IMR-90 (cell line): ENCODE measurements around the gene CAPRIN1.

ENCODE experiments used
- BHLHE40 ChIP-seq: fragments of 150-350 bp; IDR thresholded peaks from 2 replicates; pipeline ENCODE4 v1.6.1; 2016; ENCODE audit warnings: mild to moderate bottlenecking, low read depth, low read length
- CHD1 ChIP-seq: IDR thresholded peaks from 2 replicates; pipeline ENCODE4 v1.6.1; 2012; ENCODE audit warnings: low read depth, low read length, improper control_type of control experiment
- CTCF ChIP-seq: conservative IDR thresholded peaks from 2 replicates; pipeline ENCODE4 v1.5.1; 2012; ENCODE audit warnings: mild to moderate bottlenecking, low read depth, low read length, improper control_type of control experiment
- ELK1 ChIP-seq: fragments of 150-350 bp; IDR thresholded peaks from 2 replicates; pipeline ENCODE4 v1.6.1; 2016; ENCODE audit warnings: low read depth, mild to moderate bottlenecking, low read length, moderate library complexity, borderline replicate concordance
- FOS ChIP-seq: fragments of 150-350 bp; IDR thresholded peaks from 2 replicates; pipeline ENCODE4 v1.6.1; 2016; ENCODE audit warnings: low read depth, low read length
- MAFK ChIP-seq: IDR thresholded peaks from 2 replicates; pipeline ENCODE4 v1.6.1; 2012; ENCODE audit warnings: low read depth, low read length, improper control_type of control experiment
- MAZ ChIP-seq: IDR thresholded peaks from 2 replicates; pipeline ENCODE4 v1.6.1; 2012; ENCODE audit warnings: low read depth, mild to moderate bottlenecking, low read length, improper control_type of control experiment, moderate library complexity, borderline replicate concordance
- POLR2A ChIP-seq: IDR thresholded peaks from 2 replicates; pipeline ENCODE4 v1.6.1; 2012; ENCODE audit warnings: mild to moderate bottlenecking, low read depth, low read length
- RAD21 ChIP-seq: IDR thresholded peaks from 2 replicates; pipeline ENCODE4 v1.6.1; 2012; ENCODE audit warnings: low read length, improper control_type of control experiment
- RCOR1 ChIP-seq: IDR thresholded peaks from 2 replicates; pipeline ENCODE4 v1.6.1; 2012; ENCODE audit warnings: mild to moderate bottlenecking, low read length, improper control_type of control experiment; ENCODE audit not compliant: insufficient replicate concordance
- RFX5 ChIP-seq: IDR thresholded peaks from 2 replicates; pipeline ENCODE4 v1.8.0; 2012; ENCODE audit warnings: low read depth, mild to moderate bottlenecking, low read length, moderate library complexity
- USF2 ChIP-seq: fragments of 150-350 bp; IDR thresholded peaks from 2 replicates; pipeline ENCODE4 v1.6.1; 2017; ENCODE audit warnings: mild to moderate bottlenecking, antibody characterized with exemption, low read length, low read depth

GRCh38 chr11:34150494-34151151, 99.1 kb downstream of the CAPRIN1 start:
- TF ChIP-seq RAD21: no peak
- no peak for TF ChIP-seq CTCF
- TF ChIP-seq RFX5: no peak
- no peak for TF ChIP-seq POLR2A
- TF ChIP-seq MAFK: no peak
- no peak for TF ChIP-seq RCOR1
- TF ChIP-seq BHLHE40: no peak
- TF ChIP-seq CHD1: no peak
- TF ChIP-seq ELK1: no peak
- TF ChIP-seq MAZ: no peak
- TF ChIP-seq USF2: no peak
- no peak for TF ChIP-seq FOS
